Suprapubic skin (tissue), 4 donors: ENCODE measurements around the gene AKAP13.

ENCODE experiments used
- POLR2A ChIP-seq, 2 donors: fragments of 450-650 bp; IDR thresholded peaks; one replicate each; pipeline ENCODE4 v1.6.1; 2017; ENCODE audit warnings: antibody characterized with exemption in 2 of 2, mild to moderate bottlenecking in 2 of 2, moderate library complexity in 2 of 2
- POLR2AphosphoS5 ChIP-seq, 3 donors: sonication (generic); formaldehyde crosslinking; IDR thresholded peaks; one replicate each; pipeline ENCODE4 v1.6.1; 2017; ENCODE audit warnings: antibody characterized with exemption in 3 of 3
- TF ChIP-seq, protein P1 (sequence below), 2 donors: fragments of 200-600 bp in 1 of 2; fragments of 450-650 bp in 1 of 2; sonication (generic) in 1 of 2; IDR thresholded peaks; one replicate each; pipeline ENCODE4 v1.5.1; 2016 to 2019; ENCODE audit warnings: antibody characterized with exemption in 2 of 2, mild to moderate bottlenecking in 1 of 2, moderate library complexity in 1 of 2

DNA sequence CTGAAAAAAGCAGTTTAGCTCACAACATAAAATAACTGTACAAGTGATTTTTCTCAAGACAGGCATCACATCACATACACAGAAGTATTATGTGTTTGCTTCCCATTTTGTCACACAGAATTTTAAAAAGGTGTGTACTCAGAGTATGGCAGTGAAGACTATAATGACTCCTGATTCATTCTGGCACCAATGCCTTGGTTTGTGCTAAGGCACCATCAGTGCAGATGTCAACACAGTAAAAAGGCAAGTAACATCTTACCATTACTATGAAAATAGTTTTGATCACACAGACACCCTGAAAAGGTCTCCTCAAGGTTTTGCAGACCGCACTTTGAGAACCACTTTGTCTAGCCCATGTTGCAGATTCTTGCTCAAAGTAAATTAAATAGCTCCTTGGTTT is 222.8 kb downstream of the AKAP13 start:
- TF ChIP-seq, protein P1, sequence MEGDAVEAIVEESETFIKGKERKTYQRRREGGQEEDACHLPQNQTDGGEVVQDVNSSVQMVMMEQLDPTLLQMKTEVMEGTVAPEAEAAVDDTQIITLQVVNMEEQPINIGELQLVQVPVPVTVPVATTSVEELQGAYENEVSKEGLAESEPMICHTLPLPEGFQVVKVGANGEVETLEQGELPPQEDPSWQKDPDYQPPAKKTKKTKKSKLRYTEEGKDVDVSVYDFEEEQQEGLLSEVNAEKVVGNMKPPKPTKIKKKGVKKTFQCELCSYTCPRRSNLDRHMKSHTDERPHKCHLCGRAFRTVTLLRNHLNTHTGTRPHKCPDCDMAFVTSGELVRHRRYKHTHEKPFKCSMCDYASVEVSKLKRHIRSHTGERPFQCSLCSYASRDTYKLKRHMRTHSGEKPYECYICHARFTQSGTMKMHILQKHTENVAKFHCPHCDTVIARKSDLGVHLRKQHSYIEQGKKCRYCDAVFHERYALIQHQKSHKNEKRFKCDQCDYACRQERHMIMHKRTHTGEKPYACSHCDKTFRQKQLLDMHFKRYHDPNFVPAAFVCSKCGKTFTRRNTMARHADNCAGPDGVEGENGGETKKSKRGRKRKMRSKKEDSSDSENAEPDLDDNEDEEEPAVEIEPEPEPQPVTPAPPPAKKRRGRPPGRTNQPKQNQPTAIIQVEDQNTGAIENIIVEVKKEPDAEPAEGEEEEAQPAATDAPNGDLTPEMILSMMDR (IDR thresholded peaks at IDR 0.05) = no peak
- no peak for TF ChIP-seq POLR2AphosphoS5 (IDR thresholded peaks at IDR 0.05)
- TF ChIP-seq POLR2A (IDR thresholded peaks at IDR 0.05) = no peak
